GM18502 (cell line): ENCODE results near the gene DNAJC3.

ENCODE experiments used
- ATAC-seq: cut with Tn5 transposase; IDR thresholded peaks from one replicate; pipeline ENCODE4 v1.9.1; 2021; ENCODE audit warnings: mild to moderate bottlenecking; ENCODE audit not compliant: unreplicated experiment, poor library complexity

Gene DNAJC3, protein sequence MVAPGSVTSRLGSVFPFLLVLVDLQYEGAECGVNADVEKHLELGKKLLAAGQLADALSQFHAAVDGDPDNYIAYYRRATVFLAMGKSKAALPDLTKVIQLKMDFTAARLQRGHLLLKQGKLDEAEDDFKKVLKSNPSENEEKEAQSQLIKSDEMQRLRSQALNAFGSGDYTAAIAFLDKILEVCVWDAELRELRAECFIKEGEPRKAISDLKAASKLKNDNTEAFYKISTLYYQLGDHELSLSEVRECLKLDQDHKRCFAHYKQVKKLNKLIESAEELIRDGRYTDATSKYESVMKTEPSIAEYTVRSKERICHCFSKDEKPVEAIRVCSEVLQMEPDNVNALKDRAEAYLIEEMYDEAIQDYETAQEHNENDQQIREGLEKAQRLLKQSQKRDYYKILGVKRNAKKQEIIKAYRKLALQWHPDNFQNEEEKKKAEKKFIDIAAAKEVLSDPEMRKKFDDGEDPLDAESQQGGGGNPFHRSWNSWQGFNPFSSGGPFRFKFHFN

GRCh38 chr13:95676762-95677563, at the start of gene DNAJC3:
Gene DNAJC3 (plus strand): TSS chr13:95677139. CDS start chr13:95677256, 117 bp downstream.
- peak; percentile 96 for ATAC-seq

GRCh38 chr13:95627590-95627989, 49.3 kb upstream of the DNAJC3 start:
- no peak for ATAC-seq

DNA sequence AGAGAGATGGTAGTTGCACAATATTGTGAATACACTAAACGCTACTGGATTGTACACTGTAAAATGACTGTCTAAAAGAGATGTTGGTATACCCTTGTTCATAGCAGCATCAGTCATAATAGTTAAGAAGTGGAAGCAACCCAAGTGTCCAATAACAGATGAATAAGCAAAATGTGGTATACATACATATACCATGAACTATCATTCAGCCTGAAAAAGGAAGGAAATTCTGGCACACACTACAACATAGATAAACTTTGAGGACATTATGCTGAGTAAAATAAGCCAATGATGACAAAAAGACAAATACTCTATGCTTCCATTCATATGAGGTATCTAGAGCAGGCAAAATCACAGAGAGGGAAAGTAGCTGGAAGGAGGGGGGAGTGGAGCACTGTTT, 48.5 kb upstream of the DNAJC3 start:
- ATAC-seq, result no peak

- ATAC-seq, result no peak
These were observed 47.9 kb upstream of the DNAJC3 start for GRCh38 chr13:95629071-95629470.

DNA sequence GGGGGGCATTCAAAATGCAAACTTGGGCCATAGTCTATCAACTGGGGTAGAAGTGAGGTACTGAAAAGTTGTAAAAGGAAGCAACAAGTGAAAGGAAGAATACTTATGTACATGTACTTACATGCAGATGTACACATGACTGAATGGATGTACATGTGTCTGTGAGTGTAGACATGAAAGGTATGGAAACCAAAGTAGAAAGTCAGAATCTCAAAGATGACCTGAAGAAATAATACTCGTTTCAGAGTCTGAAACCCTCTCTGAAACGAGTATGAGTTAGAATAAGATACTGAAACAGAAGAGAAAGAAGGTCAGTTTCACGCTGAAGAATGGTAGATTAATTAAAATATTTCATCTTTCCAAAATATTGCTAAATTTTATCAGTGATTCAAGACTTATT, 46.3 kb upstream of the DNAJC3 start:
- ATAC-seq, result no peak

GRCh38 chr13:95636853-95637252, 40.1 kb upstream of the DNAJC3 start:
- ATAC-seq, result no peak

DNA sequence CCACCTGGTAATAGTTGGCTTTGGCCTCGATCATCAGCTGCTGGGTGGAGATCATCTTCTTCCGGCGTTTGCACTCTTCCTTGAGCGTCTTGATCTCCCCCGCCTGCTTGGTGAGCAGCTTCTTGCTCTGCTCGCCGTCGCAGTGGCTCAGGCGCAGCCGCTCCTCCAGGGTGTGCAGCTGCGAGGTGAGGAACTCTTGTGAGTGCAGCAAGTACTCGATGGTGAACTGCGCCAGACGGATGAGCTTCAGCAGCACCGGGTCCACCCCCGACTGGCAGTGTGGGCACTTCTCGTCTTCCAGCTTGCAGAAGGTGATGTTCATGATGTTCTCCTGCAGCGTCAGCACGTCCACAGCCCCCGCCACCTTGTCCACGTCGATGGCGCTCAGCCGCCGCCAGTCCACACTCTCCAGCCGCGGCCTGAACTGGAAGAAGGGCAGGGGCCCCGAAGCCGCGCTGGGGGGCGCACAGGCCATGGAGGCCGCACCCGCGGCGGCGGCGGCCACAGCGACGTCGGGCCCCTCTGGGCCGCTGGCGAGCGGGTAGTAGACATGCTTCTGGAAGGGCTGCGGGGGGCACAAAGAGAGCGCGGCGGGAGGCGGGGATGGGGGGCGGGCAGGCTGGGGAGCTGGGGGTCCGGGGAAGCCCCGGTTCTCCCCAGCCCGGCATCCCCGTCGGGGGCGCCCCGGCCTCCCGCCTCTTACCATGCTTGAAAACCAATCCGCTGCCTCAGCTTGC, 35.5 kb upstream of the DNAJC3 start:
- no peak for ATAC-seq

GRCh38 chr13:95642028-95642621, 34.8 kb upstream of the DNAJC3 start:
- no peak for ATAC-seq

GRCh38 chr13:95642999-95643398, 33.9 kb upstream of the DNAJC3 start:
- no peak for ATAC-seq

DNA sequence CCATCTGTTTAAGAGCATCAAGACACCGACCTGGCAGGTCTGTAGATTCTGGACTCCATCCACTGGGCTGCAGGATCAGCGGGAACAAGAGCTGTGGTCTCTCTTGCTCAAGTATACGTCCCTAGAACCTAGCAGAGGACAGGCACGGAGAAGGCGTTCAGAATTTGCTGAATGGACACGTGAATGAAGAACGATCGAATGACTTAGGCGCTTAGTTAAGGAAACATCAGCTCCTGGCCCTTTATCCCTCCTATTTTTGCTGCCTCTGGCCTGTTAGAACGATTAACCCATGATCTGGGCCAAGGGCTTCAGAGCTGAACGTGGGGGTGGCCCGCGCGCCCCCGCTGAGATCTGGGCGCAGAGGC, 33.4 kb upstream of the DNAJC3 start:
- ATAC-seq, result no peak

GRCh38 chr13:95643936-95644598, 32.9 kb upstream of the DNAJC3 start:
- ATAC-seq, result peak; percentile 51

DNA sequence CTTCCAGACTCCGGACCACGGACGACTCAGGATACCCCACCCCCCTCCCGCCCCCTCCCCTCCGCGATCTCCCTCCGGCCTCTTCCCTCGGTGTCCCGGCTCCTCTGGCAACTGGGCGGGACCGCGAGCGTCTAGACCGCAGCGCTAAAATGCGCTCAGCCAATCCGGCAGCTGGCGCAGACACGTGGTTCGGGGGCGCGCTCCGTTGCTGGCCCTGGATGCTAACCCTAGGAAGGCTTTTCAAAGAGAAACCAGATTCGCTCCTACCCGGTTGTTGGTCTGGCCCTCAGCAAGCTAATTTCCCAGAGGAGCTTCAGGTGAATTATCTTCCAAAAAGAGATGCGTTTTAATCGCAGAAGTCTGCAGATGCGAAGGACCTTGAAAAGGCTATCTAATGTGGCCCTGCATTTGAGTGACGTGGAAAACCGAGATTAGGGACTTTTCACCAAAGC, 32.3 kb upstream of the DNAJC3 start, which contains the start of gene DZIP1:
Gene DZIP1, minus strand, starts transcription at position 106 of the 452 bp plus-strand sequence. CDS start 2,677 bp downstream, outside the sequence.
- peak; percentile 92 for ATAC-seq

DNA sequence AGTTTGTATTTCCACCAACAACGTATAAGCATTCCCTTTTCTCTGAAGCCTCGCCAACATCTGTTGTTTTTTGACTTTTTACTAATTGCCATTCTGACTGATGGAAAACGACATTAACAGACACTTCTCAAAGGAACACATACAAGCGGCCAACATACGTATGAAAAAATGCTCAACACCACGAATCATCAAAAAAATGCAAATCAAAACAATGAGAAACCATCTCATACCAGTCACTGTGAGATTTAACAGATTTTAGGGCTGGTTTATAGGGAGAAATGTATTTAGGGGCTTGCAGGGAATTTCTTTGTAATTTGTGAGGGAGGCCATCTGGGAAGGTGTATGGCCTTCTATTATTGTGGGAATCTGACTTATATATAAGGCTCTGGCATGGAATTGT, 29.6 kb upstream of the DNAJC3 start:
- ATAC-seq, result no peak

GRCh38 chr13:95650696-95651095, 26.2 kb upstream of the DNAJC3 start:
- ATAC-seq, result no peak

DNA sequence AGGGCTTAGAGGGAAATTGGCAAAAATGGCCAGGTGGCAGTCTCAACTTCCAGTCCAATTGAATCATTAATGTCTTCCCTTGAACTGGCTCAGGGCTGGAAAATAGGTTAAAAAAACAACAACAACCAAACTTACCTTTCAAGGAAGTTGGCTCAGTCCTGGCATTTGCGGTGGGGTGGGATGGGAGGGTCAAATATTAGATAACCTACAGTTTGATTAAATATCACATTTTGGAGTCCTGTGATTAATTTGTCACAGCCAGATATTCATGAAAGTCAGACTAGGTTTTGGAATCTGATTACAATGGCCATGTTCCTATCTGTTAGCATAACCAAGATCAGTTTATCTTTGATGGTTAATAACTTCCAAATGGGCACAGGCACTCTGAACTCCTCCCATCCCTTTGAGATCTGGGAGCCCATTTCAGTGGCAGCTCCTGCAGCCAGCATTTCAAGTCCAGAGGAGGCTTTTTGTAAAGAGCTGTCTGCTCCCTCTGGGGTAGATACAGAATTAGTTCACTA, 24.6 kb upstream of the DNAJC3 start:
- no peak for ATAC-seq

DNA sequence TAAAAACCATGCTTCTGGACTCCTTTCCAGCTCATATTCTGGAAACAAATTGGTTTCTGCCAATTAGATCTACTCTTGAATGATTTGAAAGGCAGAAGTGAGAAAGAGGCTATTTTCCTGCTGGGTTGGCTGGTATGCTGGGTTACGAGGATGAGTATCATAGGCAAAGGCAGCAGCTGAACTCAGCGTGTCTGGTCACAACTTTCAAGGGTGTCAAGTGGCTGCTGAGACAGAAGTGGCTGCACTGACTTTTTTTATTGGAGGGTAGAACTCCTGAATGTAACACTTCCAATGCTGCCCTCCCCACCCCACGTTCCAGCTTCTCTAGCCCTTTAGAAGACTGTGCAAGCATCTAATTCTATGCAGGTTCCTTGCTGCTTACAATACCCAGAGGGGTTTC, 24.1 kb upstream of the DNAJC3 start:
- ATAC-seq, result no peak

DNA sequence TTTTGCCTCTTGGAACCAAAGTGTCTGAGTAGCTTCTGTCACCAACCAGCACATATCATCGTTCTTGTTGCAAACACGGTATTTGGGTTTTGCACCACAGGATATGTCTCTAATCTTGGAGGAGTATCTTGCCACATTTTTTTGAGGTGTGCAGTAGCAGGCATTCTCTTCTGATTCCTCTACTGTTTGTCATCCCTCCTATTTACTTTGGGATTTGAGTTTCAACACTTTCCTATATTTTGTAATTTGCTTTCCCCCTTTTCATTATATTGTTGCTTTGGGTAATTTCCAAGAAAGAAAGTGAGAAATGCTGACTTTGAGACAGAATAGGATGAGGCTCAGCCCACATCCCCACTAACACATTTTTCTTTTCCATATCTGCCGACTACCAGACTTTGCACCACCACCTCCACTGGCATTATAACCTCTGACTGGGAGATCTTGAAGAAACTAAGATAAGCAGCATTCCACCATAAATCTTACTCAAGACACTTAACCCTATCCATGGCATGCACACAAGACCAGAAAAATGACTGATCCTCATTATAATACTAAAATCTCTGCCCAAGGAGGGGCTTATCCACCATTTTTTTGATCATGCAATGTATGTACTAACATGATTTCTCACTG, 20.4 kb upstream of the DNAJC3 start:
- ATAC-seq, result no peak

GRCh38 chr13:95659500-95659899, 17.4 kb upstream of the DNAJC3 start:
- ATAC-seq, result no peak
